AG09309 (cell line): ENCODE measurements around the gene NIPA2.
A peak's percentile ranks its signal among the peaks of the same experiment; 100 is the strongest.

Source experiments
- DNase-seq: peaks from one replicate; pipeline ENCODE4 v3.0.0-alpha.2; 2010; ENCODE audit warnings: low read depth
- H3K4me3 ChIP-seq: 2 replicates; pipeline ENCODE4 v1.5.1; 2011; ENCODE audit warnings: mild to moderate bottlenecking, low read depth, low read length, moderate library complexity; ENCODE audit not compliant: control insufficient read depth
- TF ChIP-seq, protein P1 (sequence below): IDR thresholded peaks from 2 replicates; pipeline ENCODE4 v1.5.1; 2011; ENCODE audit warnings: mild to moderate bottlenecking, low read depth, low read length, inconsistent platforms; ENCODE audit not compliant: insufficient read depth, control insufficient read depth; ENCODE audit errors: missing control alignments

Gene NIPA2

DNA sequence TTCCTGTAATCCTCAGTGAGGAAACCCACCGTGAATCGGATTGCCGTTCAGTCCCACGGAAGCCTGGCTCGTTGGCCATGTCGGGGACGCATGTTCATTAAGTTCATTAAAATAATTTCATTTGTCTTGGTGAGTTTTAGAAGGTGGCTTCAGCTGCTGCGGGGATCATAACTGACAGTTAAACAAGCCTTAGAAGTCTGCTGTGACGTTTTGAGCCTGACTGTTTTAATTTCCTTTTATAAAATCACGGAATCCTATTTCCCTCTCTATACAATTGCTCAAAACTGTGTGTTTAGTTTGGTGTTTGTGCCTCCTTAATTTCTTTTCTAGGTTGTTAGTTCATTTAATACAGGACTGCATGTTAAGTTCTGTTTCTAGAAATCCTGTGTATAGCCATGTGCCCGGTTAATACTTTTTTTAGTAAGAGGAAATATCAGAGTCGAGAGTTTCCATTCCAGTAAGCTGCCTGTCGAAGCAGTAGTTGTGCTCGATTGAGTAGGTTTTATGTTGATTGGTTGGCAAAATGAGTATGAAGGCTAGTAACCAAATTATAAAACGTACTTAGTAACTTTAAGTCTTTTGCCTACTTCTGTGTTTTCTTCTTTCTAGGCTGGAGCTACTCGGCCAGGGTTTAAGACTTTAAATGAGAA lies 705 bp downstream of the NIPA2 start:
- H3K4me3 ChIP-seq: peak overlapping the region; percentile 76
- DNase-seq: no peak
- TF ChIP-seq, protein P1, sequence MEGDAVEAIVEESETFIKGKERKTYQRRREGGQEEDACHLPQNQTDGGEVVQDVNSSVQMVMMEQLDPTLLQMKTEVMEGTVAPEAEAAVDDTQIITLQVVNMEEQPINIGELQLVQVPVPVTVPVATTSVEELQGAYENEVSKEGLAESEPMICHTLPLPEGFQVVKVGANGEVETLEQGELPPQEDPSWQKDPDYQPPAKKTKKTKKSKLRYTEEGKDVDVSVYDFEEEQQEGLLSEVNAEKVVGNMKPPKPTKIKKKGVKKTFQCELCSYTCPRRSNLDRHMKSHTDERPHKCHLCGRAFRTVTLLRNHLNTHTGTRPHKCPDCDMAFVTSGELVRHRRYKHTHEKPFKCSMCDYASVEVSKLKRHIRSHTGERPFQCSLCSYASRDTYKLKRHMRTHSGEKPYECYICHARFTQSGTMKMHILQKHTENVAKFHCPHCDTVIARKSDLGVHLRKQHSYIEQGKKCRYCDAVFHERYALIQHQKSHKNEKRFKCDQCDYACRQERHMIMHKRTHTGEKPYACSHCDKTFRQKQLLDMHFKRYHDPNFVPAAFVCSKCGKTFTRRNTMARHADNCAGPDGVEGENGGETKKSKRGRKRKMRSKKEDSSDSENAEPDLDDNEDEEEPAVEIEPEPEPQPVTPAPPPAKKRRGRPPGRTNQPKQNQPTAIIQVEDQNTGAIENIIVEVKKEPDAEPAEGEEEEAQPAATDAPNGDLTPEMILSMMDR: no peak

DNA sequence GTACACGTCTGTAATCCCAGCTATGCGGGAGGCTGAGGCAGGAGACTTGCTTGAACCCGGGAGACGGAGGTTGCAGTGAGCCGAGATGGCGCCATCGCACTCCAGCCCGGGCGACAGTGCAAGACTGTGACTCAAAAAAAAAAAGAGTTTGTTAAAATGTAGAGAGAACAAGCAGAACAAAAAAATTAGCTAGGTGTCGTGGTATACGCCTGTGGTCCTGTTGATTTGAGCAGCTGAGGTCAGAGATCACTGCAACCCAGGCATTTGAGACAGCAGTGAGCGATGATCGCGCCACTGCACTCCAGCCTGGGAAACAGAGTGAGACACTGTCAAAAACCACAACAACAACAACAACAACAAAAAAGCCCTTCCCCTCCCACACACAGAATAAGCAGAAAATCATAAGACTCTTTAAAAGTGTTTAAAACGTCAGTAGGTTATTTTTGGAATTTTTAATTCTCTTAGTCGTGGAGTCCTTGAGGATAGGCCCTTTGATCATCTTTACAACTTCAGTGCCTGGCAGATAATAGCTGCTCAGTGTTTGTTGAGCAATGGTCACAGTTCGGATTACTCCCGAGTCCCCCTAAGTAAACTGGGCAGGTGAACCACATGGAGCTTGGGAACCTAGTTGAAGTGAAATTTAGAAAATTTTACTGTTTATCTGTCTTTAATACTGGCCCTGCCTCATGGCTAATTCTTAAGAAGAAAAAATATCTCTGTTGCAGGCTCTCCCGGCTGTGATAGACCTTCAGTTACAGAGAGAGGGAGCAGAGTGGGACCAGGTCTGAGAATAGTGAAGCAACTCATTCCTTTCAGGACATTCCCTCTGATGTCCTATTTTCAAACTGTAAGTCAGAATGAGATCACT lies 6.2 kb downstream of the NIPA2 start:
- no peak overlapping the region for H3K4me3 ChIP-seq
- TF ChIP-seq, protein P1: no peak
- DNase-seq: no peak

DNA sequence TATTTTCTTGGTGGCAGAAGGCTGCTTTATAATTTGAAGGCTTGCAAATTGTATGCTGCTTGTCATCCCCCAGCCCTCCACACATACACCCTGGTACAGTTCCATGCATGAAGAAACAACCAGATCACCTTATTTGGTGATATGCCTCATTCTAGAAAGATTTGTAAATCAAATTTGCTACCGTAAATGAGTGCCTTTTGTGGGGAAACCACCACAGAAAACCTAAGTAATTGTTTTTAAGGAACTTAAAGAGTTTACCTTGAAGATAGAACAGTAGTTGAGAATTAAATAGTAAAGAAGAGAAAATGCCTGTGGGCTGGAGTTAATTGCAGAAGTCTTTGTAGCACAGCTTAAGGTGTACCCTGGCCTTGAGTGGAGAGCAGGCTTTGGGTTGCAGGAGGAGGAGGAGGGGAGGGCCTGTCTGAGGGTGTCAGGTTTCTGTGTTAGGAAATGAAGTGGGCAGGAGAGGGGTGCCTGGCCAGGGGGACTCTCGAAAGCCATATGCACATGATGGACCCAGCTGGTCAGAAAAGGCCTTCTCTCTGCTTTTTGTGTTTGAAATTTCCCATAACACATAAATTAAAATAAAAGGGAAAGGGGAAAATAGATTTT lies 6.9 kb downstream of the NIPA2 start:
- TF ChIP-seq, protein P1: no peak
- DNase-seq: no peak
- no peak overlapping the region for H3K4me3 ChIP-seq

DNA sequence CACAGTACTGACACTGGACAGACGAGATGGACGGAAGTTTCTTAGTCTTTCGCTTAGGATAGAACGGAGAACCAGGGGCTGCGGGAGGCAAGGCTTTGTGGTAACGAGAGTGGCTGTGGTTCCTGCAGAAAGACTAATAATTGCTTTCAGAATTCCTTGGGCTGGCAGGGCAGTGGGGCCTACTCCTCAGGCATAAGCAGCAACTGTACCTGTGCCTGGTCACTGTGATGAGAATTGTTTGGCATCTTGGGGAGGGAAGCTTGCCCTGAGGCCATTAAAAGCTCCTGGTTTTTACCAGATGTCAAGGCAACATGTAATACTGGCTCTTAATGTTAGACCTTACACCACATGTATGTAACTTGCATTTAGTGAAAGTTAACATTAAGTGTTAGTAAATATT lies 7.6 kb downstream of the NIPA2 start:
- no peak for DNase-seq
- H3K4me3 ChIP-seq: no peak overlapping the region
- TF ChIP-seq, protein P1: no peak

DNA sequence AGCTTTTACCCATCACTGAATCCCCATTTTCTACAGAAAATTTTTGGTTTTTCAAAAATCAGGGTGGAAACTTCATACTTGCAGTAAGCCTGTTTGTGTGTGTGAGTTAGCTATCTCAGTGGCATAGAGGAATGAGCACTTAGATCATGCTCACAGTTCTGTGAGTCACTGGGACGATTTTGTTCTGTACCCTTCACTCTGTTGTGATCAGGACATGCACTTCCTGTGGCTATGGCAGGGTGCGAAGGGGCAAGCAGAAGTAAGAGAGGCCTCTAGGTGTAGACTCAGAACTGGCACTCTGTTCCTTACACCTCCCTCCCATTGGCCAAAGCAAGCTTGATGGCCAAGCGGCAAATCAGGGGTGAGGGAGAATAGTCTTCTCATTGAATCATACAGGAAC lies 11.6 kb downstream of the NIPA2 start:
- no peak for DNase-seq
- TF ChIP-seq, protein P1: no peak
- no peak overlapping the region for H3K4me3 ChIP-seq

DNA sequence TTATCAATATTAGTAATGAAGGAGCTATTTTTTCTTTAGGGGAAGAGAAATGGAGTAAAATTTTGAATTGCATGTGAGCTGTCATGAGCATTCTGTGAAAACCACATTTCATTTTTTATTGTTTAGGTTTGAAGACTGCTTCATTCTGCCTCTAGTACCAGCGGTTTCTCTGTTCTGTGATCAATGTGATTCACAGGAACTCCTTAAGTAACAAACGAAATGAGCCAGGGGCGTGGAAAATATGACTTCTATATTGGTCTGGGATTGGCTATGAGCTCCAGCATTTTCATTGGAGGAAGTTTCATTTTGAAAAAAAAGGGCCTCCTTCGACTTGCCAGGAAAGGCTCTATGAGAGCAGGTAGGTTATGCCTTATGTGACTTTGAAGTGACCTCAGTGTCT lies 13.0 kb downstream of the NIPA2 start:
- TF ChIP-seq, protein P1: no peak
- no peak overlapping the region for H3K4me3 ChIP-seq
- DNase-seq: no peak
